GM18519 (cell line): ENCODE results near the gene STAT4.

ENCODE experiments used
- ATAC-seq: cut with Tn5 transposase; IDR thresholded peaks from one replicate; pipeline ENCODE4 v1.9.1; 2021; ENCODE audit warnings: mild to moderate bottlenecking, moderate library complexity; ENCODE audit not compliant: unreplicated experiment, low FRiP score

STAT4 gene, protein sequence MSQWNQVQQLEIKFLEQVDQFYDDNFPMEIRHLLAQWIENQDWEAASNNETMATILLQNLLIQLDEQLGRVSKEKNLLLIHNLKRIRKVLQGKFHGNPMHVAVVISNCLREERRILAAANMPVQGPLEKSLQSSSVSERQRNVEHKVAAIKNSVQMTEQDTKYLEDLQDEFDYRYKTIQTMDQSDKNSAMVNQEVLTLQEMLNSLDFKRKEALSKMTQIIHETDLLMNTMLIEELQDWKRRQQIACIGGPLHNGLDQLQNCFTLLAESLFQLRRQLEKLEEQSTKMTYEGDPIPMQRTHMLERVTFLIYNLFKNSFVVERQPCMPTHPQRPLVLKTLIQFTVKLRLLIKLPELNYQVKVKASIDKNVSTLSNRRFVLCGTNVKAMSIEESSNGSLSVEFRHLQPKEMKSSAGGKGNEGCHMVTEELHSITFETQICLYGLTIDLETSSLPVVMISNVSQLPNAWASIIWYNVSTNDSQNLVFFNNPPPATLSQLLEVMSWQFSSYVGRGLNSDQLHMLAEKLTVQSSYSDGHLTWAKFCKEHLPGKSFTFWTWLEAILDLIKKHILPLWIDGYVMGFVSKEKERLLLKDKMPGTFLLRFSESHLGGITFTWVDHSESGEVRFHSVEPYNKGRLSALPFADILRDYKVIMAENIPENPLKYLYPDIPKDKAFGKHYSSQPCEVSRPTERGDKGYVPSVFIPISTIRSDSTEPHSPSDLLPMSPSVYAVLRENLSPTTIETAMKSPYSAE

DNA sequence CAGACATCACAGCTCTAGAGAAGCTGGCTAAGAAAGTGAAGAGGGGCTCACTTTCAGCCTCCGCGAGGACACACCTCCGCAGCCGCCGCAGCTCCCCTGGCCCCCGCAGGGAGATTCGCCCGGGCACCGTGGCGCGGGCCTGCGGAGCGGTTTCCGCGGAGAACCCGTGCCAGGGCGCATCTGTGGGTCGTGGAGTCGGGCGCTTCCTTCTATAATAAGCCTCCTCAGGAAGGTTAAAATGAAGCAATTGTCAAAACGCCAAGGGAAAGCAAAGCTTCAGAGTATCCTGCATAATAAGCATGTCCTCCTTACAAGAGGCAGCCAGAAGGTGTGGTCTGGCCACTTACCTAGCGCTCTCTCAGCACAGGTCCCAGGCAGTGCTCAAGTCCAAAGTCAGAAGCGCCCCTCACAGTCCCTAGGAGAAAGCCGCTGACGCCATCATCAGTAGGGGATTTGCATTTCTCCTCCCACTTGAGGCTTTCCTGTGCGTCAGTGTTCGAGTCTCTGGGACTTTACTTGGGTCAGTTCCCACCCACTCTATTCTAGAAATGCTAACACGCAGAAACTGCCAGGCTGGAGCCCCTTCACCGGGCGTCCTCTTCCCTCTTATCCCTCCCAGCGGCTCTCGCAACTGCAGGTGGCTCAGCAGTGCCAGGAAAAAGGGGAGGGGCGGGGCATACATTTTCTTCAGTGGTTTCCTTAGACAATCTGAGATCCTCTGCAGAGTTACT lies at the start of gene STAT4:
TSS of gene STAT4 (minus strand) at position 395 of the 731 bp plus-strand sequence. CDS start 2,791 bp downstream, outside the sequence.
- ATAC-seq: peak; percentile 83

DNA sequence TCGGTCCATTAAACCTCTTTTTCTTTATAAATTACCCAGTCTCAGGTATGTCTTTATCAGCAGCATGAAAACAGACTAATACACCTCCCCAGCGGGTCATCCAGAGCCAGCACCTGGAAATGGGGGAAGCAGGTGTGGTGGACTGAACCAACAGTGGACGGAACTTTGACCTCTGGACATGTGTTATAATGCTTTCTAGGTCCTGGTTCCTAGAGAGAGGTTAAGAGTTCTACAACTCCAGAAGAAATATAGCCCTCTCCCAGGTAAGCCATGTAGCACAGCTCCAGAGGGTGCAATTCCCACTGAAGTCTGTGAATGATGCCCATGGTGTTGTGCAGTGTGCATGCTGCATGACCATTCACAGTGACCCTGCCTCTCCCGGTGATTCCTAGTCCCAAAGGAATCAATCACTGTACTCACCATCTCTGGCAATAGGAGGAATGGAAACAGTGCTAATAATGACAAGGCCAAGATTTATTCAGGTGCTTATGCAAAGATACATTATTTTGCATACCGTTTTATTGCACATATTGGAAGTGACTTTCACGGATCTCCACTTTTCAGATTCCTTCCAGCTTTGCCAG lies 49.2 kb upstream of the STAT4 start:
- no peak for ATAC-seq

DNA sequence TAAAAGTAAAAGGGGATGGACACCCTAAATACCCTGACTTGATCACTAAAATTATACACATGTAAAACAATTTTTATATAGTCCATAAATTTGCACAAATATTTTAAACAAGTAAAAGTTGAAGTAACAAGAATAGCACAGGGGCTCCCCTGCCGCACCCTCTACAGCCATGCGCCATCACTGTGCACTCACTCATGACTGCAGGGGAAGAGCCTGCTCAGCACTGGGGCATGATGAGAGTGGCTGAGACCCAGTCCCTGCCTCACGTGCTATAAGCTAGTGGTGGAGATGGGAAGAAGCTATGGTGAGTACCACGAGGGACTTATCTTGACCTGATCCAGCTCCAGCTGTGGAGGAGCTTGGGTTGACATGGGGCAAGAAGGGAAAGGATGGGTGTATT lies 47.5 kb upstream of the STAT4 start:
- no peak for ATAC-seq

DNA sequence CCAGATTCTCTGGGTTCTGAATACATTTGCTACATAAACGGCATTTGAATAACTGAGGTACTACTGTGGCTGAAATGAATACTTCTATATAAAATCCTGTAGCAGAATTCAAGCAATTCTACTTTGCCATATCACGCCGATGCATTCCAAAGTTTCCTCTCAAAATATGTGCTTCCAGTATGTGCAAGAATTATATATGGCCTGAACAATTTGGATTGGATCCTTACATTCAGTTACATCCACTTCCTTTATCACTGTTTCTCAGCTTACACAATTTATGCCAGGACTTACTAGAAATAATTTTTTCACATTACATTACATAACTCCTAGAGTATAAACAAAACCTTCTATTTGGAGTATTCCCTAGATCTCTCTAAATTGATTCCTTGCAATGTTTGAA lies 46.3 kb upstream of the STAT4 start:
- no peak for ATAC-seq

DNA sequence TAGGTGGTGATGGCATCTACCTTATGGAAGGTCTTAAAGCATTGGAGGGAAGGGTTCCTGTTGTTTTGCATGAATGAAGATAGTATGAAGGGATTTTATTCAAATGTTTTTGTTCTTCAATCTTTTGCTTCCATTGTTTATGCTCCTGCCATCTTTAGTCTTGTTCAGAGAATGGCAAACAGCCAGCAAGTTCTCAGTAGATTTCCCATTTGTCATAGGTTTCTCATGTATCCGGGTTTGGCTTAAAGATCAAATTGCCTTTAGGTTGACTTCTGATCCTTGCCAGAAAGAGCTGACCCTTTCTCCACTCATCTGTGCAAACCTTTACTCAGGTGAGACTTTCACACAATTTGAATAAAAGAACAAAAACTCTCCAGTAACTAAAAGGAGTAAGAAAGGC lies 44.2 kb upstream of the STAT4 start:
- no peak for ATAC-seq

DNA sequence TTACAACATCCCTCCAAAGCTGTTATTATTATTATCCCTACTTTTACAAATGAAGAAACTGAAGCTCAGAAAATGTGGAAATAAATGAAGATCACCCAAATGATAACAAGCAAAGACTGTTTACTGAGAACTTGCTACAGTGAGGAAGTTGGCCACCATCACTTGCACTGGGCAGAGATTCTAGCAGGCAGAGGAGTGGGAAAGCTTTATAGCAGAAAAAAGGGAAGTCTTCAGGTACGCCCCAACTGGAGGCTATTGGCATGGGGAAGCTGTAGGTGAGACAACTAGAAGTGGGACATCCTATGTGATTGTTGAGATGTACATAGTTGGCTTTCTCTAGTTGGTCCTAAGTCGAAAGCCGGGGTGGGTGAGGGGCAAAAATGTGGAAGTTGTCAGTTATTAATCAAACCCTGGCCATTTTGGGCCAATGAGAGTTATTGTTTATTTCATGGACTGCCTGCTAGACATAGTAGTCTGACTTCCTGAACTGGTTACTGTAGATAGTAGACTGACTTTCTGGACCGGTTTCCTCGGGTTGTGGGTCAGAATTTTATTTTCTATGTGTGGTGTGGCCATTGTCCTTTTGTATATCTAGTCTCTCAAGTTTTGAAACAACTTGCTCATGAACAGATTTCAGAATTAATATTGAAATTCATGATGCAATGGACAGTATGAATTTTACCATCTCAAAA lies 40.2 kb upstream of the STAT4 start:
- ATAC-seq: no peak

DNA sequence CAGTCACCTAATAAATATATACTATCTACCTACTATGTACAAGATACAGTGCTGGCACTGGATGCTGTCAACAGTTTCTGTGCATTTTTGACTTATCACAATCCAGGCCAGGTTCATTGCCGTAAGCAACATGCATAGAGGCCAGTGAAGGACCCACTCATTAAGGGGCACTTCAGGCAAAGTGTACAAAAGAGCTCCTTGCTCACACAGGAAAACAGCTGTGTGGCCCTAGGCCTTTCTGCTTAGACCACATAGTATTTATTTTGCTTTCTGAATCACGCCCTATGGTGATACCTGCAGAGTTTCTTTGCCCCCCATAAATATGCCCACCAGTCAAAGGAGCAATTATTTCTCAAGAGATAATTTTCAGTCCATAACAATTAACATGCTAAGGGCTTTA lies 39.6 kb upstream of the STAT4 start:
- no peak for ATAC-seq

DNA sequence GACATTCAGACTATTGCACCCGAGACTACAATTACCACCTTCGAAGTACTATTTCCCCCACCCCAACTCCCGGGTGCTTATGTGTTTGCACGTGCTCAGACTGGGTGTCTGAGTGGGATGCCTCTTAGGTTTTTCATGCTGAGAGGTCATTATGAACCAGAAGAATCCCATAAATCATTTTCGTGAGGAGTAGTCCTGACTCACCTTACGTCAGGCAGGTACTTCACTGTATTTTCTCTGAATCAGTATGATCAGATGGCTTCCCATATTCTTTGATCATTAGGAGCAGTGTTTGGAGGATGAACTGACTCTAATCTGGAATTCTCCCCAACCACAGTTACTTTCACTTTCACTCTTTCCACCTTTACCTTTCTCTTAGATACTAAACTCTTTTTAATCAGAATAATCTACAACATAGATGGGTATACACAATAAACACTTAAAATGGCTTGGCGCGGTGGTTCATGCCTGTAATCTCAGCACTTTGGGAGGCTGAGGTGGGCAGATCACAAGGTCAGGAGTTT lies 38.4 kb upstream of the STAT4 start:
- ATAC-seq: no peak

DNA sequence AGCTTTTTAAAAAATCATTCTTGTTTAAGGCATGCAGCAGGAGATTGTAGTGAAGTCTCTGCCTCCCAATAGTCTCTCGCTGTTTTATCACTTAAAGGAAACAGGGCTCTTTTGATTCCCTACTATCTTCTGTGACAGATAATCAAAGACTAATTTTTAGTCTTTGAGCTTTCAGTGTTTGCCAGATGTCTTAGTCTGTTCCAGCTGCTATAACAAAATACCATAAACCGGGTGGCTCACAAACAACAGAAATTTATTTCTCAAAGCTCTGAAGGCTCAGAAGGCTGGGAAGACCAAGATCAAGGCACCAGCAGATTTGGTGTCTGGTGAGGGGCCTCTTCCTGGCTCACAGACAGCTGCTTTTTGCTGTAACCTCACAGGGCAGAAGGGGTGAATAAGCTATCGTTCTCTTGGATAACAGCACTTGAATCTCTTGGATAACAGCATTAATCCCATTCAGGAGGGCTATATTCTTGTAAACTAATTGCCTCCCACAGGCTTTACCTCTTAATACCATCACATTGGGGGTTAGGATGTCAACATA lies 37.8 kb upstream of the STAT4 start:
- no peak for ATAC-seq

DNA sequence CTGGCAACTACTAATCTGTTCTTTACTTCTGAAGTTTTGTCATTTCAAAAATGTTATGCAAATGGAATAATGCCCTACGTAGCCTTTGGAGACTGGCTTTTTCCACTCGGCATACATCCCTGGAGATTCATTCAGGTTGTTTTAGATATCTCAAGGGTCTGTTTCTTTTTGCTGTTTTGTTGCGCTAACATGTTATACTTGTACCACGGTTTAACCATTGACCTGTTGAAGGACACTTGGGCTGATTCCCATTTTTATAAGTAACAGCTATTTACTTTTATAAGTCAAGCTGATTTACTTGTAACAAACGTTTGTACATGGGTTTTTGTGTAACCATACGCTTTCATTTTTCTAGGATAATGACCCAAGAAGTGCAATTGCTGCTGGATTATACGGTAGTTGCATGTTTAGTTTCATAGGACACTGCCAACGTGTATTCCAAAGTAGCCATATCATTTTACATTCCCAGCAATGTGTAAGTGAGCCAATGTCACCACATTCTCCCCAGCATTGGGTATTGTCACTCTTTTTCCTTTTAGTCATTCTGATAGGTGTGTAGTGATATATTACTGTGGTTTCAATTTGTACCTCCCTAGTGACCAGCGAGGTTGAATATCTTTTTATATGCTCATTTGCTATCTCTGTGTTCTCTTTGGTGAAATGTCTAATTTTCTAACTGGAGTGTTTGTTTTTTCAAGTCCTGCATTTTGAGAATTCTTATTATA lies 36.5 kb upstream of the STAT4 start:
- no peak for ATAC-seq

DNA sequence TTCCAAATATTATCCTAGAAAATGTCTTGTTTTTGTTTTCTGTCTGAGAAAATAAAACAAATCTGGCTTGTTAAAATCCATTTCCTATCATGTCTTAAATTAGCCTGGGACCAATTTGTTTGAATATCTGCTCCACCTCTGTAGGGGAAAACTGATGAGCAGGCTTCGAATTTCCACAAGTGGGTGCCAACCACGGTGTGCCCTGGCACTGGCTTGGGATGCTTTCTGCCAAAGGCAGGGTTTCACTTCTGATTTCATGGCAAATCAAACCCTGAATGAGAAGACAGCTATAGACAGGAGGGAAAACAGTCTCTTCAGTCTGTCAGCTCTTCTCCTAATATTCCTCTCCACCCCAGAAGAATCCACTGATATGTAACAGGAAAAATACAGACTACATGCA lies 33.7 kb upstream of the STAT4 start:
- no peak for ATAC-seq

DNA sequence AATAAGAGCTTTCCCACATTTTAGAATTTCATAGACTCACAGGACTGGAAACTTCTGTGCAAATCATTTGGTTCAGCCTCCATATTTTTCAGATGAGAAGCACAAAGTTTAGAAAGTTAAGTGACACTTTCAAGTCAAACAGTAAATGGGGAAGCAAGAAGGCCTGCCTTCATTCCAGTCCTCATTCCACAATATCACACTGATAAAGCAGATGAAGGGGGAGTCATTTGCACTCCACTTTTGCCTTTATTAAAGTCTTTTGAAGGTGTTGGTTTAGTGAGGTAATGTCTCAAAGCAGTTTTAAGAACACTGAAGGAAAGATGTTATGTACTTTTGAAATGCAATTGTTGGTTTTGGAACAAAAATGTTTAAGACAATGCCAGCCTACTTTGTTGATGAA lies 32.7 kb upstream of the STAT4 start:
- ATAC-seq: no peak

DNA sequence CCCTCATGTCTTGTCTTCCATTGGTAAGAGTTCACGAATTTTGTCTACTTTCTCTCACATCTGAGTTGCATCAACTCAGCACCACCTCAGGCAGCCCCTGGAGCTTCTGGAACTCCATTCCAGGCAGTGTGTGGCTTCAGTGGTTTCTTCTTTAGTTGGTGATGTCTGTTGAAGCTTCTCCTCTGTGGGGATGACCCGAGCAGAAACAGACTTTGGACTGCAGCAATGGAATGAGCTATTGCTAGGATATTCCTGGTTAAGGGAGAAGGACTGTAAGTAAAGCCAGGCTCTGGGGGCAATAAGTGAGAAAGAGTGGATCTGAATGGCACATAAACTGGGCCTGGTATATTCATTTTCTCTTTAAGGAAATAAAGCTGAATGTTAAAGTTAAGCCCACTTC lies 32.3 kb upstream of the STAT4 start:
- ATAC-seq: no peak

DNA sequence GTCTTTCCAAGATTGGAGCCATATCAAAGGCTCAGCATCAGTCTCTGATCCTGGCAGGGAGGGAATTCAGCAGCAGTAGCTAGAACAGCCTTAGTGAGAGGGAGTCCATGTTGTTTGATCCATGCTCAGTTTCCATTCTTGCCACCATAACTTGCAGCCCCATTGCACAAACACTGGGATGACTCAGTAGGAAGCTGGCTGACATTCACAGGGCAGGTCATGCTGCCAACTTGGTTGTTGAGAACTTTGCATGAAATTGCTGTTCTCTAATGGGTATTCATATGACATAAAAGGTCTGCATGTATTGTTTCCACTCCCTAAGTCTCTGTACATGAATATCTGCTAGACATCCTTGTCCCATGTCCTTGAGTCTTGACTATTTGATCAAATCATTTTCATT lies 29.9 kb upstream of the STAT4 start:
- no peak for ATAC-seq

DNA sequence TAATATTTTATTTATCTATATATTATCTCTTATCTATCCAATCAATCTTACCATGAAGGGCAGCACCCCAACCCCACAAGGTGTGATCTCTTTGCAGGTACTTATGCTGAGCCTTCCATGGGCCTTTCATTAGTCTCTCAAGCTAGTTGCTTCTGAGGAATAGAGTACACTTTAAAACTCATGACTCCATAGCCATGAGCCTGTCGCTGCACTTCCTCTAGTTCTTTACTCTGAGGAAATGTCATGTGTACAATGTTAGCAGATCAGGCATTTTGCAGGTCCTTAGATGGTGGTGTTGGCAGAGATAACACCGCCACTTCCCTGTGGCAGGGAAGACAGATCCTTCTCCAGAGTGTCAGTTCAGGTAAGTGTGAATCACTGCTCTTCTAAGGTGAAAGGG lies 29.5 kb upstream of the STAT4 start:
- no peak for ATAC-seq

DNA sequence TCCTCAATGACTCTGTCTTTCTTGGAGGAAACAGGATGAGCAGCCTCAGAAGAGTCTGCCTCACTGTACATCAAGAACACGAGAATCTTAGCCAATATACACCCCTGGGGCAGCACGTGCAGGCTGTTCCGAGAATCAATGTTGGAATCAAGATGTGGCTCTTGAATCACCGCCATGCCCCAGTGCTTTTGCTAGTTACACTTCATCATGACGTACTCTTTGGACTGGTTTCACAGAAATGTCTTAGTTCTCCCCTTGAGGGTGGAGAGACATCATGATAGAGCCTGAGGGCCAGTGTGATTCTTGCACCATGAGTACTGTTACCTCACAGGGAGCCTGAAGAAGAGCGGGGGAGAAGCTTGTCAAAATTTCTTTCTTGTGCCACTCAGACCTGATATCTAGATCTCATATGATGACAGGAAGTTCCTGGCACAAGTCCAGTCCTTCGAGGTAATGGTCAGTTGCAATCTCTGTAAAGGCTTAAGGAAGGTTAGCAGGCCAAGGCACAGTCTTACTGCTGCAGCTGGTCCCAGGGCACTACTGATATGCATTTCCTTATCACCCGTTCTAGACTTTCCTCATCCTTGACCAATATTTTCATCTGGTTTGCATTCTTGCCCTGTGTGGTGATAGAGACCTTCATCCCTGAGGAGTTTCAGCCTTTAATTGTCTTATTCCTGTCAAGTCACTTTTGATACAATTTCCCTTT lies 28.2 kb upstream of the STAT4 start:
- ATAC-seq: no peak

DNA sequence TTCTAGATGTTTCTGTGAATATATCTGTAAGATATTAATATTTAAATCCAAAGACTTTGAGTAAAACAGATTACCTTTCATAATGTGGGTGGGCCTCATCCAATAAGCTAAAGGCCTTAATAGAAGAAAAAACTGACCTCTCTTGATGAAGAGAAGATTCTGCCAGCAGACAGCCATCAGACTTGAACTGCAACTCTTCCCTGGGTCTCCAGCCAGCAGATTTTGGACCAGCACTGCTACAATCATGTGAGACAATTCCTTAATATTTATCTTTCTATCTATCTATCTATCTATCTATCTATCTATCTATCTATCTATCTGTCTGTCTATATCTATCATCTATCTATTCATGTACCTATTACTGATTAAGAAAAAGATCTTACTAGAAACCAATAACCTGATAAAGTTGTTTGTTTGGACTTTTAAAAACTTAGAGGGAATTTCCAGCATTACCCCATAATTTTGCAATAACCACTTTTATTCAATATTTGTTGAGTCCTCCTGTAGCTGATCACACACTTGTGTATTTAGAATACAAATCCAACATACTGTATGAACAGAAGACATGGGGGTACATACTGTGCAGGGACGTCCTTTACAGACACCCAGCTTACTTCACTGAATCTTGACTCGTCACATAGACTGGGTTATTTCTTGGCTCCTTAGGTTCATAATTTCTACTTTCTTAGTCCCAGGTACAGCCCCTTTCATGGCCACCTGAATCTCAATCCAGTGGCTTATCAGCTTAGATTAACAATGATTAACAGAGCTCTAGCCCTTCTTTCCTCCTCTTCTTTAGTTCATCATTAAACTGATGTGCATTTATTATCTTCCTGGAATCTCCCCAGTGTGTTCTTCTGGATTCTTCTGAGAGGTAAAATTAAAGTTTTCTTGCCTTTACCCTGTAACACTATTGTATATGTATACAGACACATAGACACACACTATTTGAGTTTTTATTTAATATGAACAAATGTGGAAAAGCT lies 27.2 kb upstream of the STAT4 start:
- ATAC-seq: no peak
